H1 (cell line): Measurements from ENCODE around the gene EMP2. TPM values are rescaled to one million over a fixed set of nuclear protein-coding genes. Genes with fewer than 3 reads are reported as not detected.

Source experiments
- CTCF ChIA-PET: fragments of 300-600 bp; sonication (Branson Sonifier 250); formaldehyde crosslinking; loops from one replicate; lab custom pipeline; 2021; ENCODE audit not compliant: partially characterized antibody; lab: Charles Lee
- POLR2A ChIA-PET: fragments of 300-600 bp; sonication (Branson Sonifier 250); formaldehyde crosslinking; loops from one replicate; lab custom pipeline; 2021; ENCODE audit warnings: inconsistent platforms; ENCODE audit not compliant: partially characterized antibody; lab: Charles Lee
- DNase-seq, 2 experiments: peaks; one replicate each; pipeline versions ENCODE4 v3.0.0 to v3.0.0-alpha.2; 2010 to 2022; ENCODE audit warnings: low spot score in 2 of 2, low read depth in 1 of 2, mixed read lengths in 1 of 2
- FAIRE-seq: peaks from 2 replicates; lab custom pipeline; 2011; peaks lifted over from hg19 to GRCh38; lab: Jason Lieb, UNC
- H2AFZ ChIP-seq: 2 replicates; pipeline ENCODE4 v1.8.1; 2012; ENCODE audit warnings: low read length, inconsistent platforms
- H2AK5ac ChIP-seq: 2 replicates; pipeline ENCODE4 v1.6.1; 2013; ENCODE audit warnings: low read depth, low read length
- H2BK120ac ChIP-seq: replicated peaks from 2 replicates; pipeline ENCODE3; 2013; ENCODE audit warnings: low read depth, low read length, inconsistent platforms
- H2BK12ac ChIP-seq: 2 replicates; pipeline ENCODE4 v1.6.1; 2013; ENCODE audit warnings: low read depth, low read length
- H2BK15ac ChIP-seq: 2 replicates; pipeline ENCODE4 v1.6.1; 2013; ENCODE audit warnings: low read length
- H2BK20ac ChIP-seq: 2 replicates; pipeline ENCODE4 v1.6.1; 2013; ENCODE audit warnings: low read length
- H2BK5ac ChIP-seq: 2 replicates; pipeline ENCODE4 v1.6.1; 2013; ENCODE audit warnings: low read depth, low read length
- H3K14ac ChIP-seq: 2 replicates; pipeline ENCODE4 v1.6.1; 2013; ENCODE audit warnings: inconsistent platforms; ENCODE audit not compliant: insufficient read length
- H3K18ac ChIP-seq: 2 replicates; pipeline ENCODE4 v1.6.1; 2013; ENCODE audit warnings: low read length; ENCODE audit errors: extremely low read depth
- H3K23ac ChIP-seq: 2 replicates; pipeline ENCODE4 v1.6.1; 2013; ENCODE audit warnings: inconsistent platforms; ENCODE audit not compliant: insufficient read length
- H3K23me2 ChIP-seq: 2 replicates; pipeline ENCODE4 v1.6.1; 2013; ENCODE audit warnings: low read depth, low read length
- H3K27ac ChIP-seq: 2 replicates; pipeline ENCODE4 v1.6.1; 2011; ENCODE audit warnings: low read depth, low read length, inconsistent platforms
- H3K27me3 ChIP-seq, 4 experiments: replicated peaks in 1 of 4; 1 replicate in 1 of 4; 2 replicates in 3 of 4; pipeline versions ENCODE4 v1.6.1 to v1.8.1; 2011 to 2013; ENCODE audit warnings: low read length in 3 of 4, mild to moderate bottlenecking in 3 of 4, inconsistent platforms in 2 of 4, mixed read lengths in 2 of 4, moderate library complexity in 1 of 4; ENCODE audit not compliant: control insufficient read depth in 3 of 4, insufficient read depth in 3 of 4; ENCODE audit errors: extremely low read depth in 1 of 4
- H3K36me3 ChIP-seq, 4 experiments: 2 replicates each; pipeline versions ENCODE4 v1.6.1 to v1.8.1; 2011 to 2013; ENCODE audit warnings: mild to moderate bottlenecking in 4 of 4, low read length in 3 of 4, moderate library complexity in 2 of 4, control low read depth in 1 of 4, inconsistent platforms in 1 of 4; ENCODE audit not compliant: insufficient read depth in 4 of 4, control insufficient read depth in 2 of 4
- H3K4ac ChIP-seq: replicated peaks from 2 replicates; pipeline ENCODE3; 2013; ENCODE audit warnings: low read length, low read depth, mixed read lengths, inconsistent platforms; ENCODE audit not compliant: insufficient read length
- H3K4me1 ChIP-seq, 4 experiments: replicated peaks in 1 of 4; 1 replicate in 1 of 4; 2 replicates in 3 of 4; pipeline versions ENCODE4 v1.6.1 to v1.8.1; 2011 to 2013; ENCODE audit warnings: low read length in 3 of 4, inconsistent platforms in 2 of 4, mixed read lengths in 1 of 4; ENCODE audit not compliant: insufficient read depth in 4 of 4, control insufficient read depth in 3 of 4
- H3K4me2 ChIP-seq, 2 experiments: 2 replicates each; pipeline versions ENCODE4 v1.6.1 to v1.8.1; 2011 to 2013; ENCODE audit warnings: low read depth in 2 of 2, low read length in 2 of 2, control low read depth in 1 of 2, inconsistent platforms in 1 of 2, mild to moderate bottlenecking in 1 of 2; ENCODE audit not compliant: insufficient read depth in 1 of 2
- H3K4me3 ChIP-seq, 4 experiments: fragments of 200-600, 300-600 bp in 1 of 4; sonication (generic), shearing (Covaris generic), sonication (Bioruptor Twin) in 1 of 4; 2 replicates each; pipeline versions ENCODE4 v1.5.1 to v1.8.1; 2011 to 2016; ENCODE audit warnings: low read length in 4 of 4, low read depth in 3 of 4, control low read depth in 2 of 4, inconsistent platforms in 2 of 4, mild to moderate bottlenecking in 2 of 4, mixed read lengths in 1 of 4, moderate library complexity in 1 of 4; ENCODE audit not compliant: insufficient read depth in 2 of 4; ENCODE audit errors: extremely low read depth in 1 of 4
- H3K56ac ChIP-seq: replicated peaks from 2 replicates; pipeline ENCODE3; 2013; ENCODE audit warnings: low read depth, mild to moderate bottlenecking, mixed read lengths, low read length, inconsistent platforms; ENCODE audit not compliant: insufficient read length
- H3K79me1 ChIP-seq: 2 replicates; pipeline ENCODE4 v1.6.1; 2013; ENCODE audit warnings: low read depth, low read length, control low read depth
- H3K79me2 ChIP-seq, 2 experiments: 2 replicates each; pipeline versions ENCODE4 v1.6.1 to v1.8.1; 2012 to 2013; ENCODE audit warnings: low read length in 2 of 2, mild to moderate bottlenecking in 2 of 2, inconsistent platforms in 1 of 2; ENCODE audit not compliant: insufficient read depth in 2 of 2, control insufficient read depth in 1 of 2
- H3K9ac ChIP-seq, 4 experiments: replicated peaks in 1 of 4; 1 replicate in 1 of 4; 2 replicates in 3 of 4; pipeline versions ENCODE4 v1.6.1 to v1.8.1; 2011 to 2013; ENCODE audit warnings: low read depth in 3 of 4, low read length in 3 of 4, control low read depth in 2 of 4, mild to moderate bottlenecking in 2 of 4, moderate library complexity in 2 of 4, inconsistent platforms in 1 of 4; ENCODE audit errors: extremely low read depth in 1 of 4
- H3K9me3 ChIP-seq, 2 experiments: 2 replicates each; pipeline versions ENCODE4 v1.6.1 to v1.8.1; 2012 to 2013; ENCODE audit warnings: mild to moderate bottlenecking in 2 of 2, moderate library complexity in 2 of 2, control low read depth in 1 of 2, inconsistent platforms in 1 of 2, low read depth in 1 of 2, low read length in 1 of 2, mixed read lengths in 1 of 2; ENCODE audit not compliant: insufficient read depth in 2 of 2
- H4K20me1 ChIP-seq, 2 experiments: replicated peaks in 1 of 2; 2 replicates each; pipeline versions ENCODE3 to v1.8.1; 2011 to 2013; ENCODE audit warnings: inconsistent platforms in 2 of 2, low read length in 2 of 2, mild to moderate bottlenecking in 1 of 2; ENCODE audit not compliant: insufficient read depth in 2 of 2, control insufficient read depth in 1 of 2
- H4K5ac ChIP-seq: 2 replicates; pipeline ENCODE4 v1.6.1; 2013; ENCODE audit warnings: low read length, low read depth, mixed read lengths, inconsistent platforms; ENCODE audit not compliant: insufficient read length
- H4K8ac ChIP-seq: 2 replicates; pipeline ENCODE4 v1.8.0; 2013; ENCODE audit warnings: mild to moderate bottlenecking, moderate library complexity, low read length, inconsistent platforms; ENCODE audit not compliant: insufficient read depth; ENCODE audit errors: extremely low read depth
- H4K91ac ChIP-seq: replicated peaks from 2 replicates; pipeline ENCODE3; 2013; ENCODE audit warnings: low read length, mixed read lengths, inconsistent platforms; ENCODE audit not compliant: insufficient read length
- CBX5 ChIP-seq: fragments of 300-800, 300-1000 bp; sonication (generic); IDR thresholded peaks from 2 replicates; pipeline ENCODE4 v1.7.1; 2016; ENCODE audit warnings: antibody characterized with exemption, low read length, low read depth
- EGR1 ChIP-seq: IDR thresholded peaks from 2 replicates; pipeline ENCODE4 v1.6.1; 2011; ENCODE audit warnings: low read depth, low read length, borderline replicate concordance
- KDM5A ChIP-seq: fragments of 200-600 bp; IDR thresholded peaks from 2 replicates; pipeline ENCODE4 v1.7.1; 2012; ENCODE audit warnings: mild to moderate bottlenecking, low read length, inconsistent platforms, mixed read lengths
- MAFK ChIP-seq: IDR thresholded peaks from 2 replicates; pipeline ENCODE4 v1.6.1; 2012; ENCODE audit warnings: low read depth, mild to moderate bottlenecking, improper control_type of control experiment, low read length
- RXRA ChIP-seq: IDR thresholded peaks from 2 replicates; pipeline ENCODE4 v1.6.1; 2011; ENCODE audit warnings: low read depth, mild to moderate bottlenecking, low read length, moderate library complexity; ENCODE audit not compliant: insufficient read depth
- WGBS, 2 experiments: shearing (Covaris generic) in 1 of 2; methylation state at CpG; one replicate each; pipeline versions ENCODE4 v1.1.6 to v1.1.7; 2013 to 2015; ENCODE audit warnings: low lambda C conversion rate in 2 of 2, mixed read lengths in 2 of 2, inconsistent platforms in 1 of 2, low coverage in 1 of 2, missing lambda C conversion rate in 1 of 2; ENCODE audit not compliant: insufficient replicate concordance in 2 of 2, insufficient coverage in 1 of 2, insufficient read length in 1 of 2; ENCODE audit errors: extremely low coverage in 1 of 2, missing lambda C conversion rate in 1 of 2; 5-methylcytosine and 5-hydroxymethylcytosine counted together
- polyA plus RNA-seq, 7 experiments: library from polyadenylated mRNA; depleted of rRNA in 3 of 7; stranded (reverse) in 5 of 7; unstranded in 2 of 7; fragments of >200 nt in 5 of 7; fragments of 200-250 nt in 2 of 7; gene quantifications; 1 replicate in 5 of 7; 2 replicates in 1 of 7; 4 replicates in 1 of 7; pipeline versions ENCODE4 v1.2.1 to v1.2.3, GENCODE V29; 2011 to 2013; ENCODE audit warnings: missing spikeins in 2 of 7, mixed read lengths in 2 of 7
- total RNA-seq: library from RNA; stranded (reverse); fragmentation: NEBNext Ultra II Directional; extraction: Animal tissue kit (Norgen Biotek cat#: 25700); gene quantifications from 2 replicates; pipeline ENCODE4 v1.2.1, GENCODE V29; 2021
- TF ChIP-seq, protein P1 (sequence below): IDR thresholded peaks from 2 replicates; pipeline ENCODE4 v1.6.1; 2011; ENCODE audit warnings: low read depth, mild to moderate bottlenecking, low read length; ENCODE audit not compliant: insufficient read depth

The EMP2 gene
- total and polyA plus RNA-seq, 2 of the 8 experiments (the other 6 are each of a cell fraction or from before 2014, with no cell fraction given): 22.6 to 23.3 TPM

DNA sequence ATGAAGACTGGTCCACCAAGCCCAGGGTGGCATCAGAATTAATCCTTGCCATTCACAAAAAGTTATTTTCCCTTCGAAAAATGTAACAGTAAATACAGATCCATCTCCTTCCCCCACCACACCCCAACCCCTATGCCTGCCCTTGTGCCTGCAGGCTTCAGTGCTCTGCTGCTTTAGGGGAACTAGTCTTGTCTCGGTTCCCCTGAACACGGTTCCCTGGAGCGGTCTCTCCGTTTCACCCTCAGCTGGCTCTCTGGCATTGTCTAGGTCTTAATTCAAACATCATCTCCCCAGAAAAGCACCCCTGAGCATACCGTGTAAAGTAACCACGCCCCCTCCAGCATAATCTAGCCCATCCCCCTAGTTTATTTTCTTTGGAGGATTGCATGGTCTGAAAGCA is 25.8 kb downstream of the EMP2 start:
- no peak overlapping the region; the same call in 1 of the 2 replicates for H2BK5ac ChIP-seq
- H4K20me1 ChIP-seq: no peaks in the 10 kb centered on the region
- DNase-seq (no peak), FAIRE-seq (no peak)
- no peak overlapping the region for H3K4me3 ChIP-seq
- H3K79me2 ChIP-seq: no peaks in the 10 kb centered on the region
- no peaks in the 10 kb centered on the region for H3K9me3 ChIP-seq
- no peak overlapping the region for H3K4ac ChIP-seq
- no peaks in the 10 kb centered on the region for H3K36me3 ChIP-seq
- H3K27ac ChIP-seq: no peak overlapping the region
- H3K4me1 ChIP-seq: peaks cover 0 to 4% (median 0%) of the 10 kb centered on the region in 4 experiments; a peak in 2 of 7 replicates
- no peak overlapping the region for H3K23ac ChIP-seq
- H2AFZ ChIP-seq: no peak overlapping the region
- no peak overlapping the region for H2BK15ac ChIP-seq
- H2AK5ac ChIP-seq: no peak overlapping the region
- H3K56ac ChIP-seq: no peak overlapping the region
- no peak overlapping the region for H2BK12ac ChIP-seq
- H3K14ac ChIP-seq: no peak overlapping the region
- H3K18ac ChIP-seq: no peak overlapping the region
- no peak overlapping the region for H3K4me2 ChIP-seq
- H4K5ac ChIP-seq: no peak overlapping the region
- ChIA-PET CTCF (no interaction called here), POLR2A (interaction anchor here (0.6 kb wide), 1 partner anchor 30 kb away, joined by 6 read pairs; no protein-coding TSS in a partner anchor)
- no peak overlapping the region for H4K91ac ChIP-seq
- no peaks in the 10 kb centered on the region; the same call in 1 of the 2 replicates for H3K79me1 ChIP-seq
- WGBS, 2 experiments: 95% methylated on average over 7 of the region's 7 CpGs; no CpG with 5 or more reads in 1 of the 2 experiments
- no peak overlapping the region for H3K9ac ChIP-seq
- no peak overlapping the region for H4K8ac ChIP-seq
- H2BK20ac ChIP-seq: no peak overlapping the region
- H3K27me3 ChIP-seq: no peaks in the 10 kb centered on the region
- H3K23me2 ChIP-seq: no peaks in the 10 kb centered on the region
- TF ChIP-seq MAFK (no peak), RXRA (no peak), CBX5 (no peak), EGR1 (no peak), KDM5A (no peak)
- TF ChIP-seq, protein P1, sequence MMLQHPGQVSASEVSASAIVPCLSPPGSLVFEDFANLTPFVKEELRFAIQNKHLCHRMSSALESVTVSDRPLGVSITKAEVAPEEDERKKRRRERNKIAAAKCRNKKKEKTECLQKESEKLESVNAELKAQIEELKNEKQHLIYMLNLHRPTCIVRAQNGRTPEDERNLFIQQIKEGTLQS: no peak
- no peak overlapping the region for H2BK120ac ChIP-seq
